B cell (primary cell): ENCODE results near the gene GPR83.

Experiments
- EZH2 ChIP-seq: IDR thresholded peaks from 2 replicates; pipeline ENCODE4 v1.6.1; 2012; ENCODE audit warnings: borderline replicate concordance, low read depth, mild to moderate bottlenecking, moderate library complexity, low read length; ENCODE audit not compliant: insufficient read depth, poor library complexity, severe bottlenecking
- TF ChIP-seq, protein P1 (sequence below): fragments of 200-600 bp; IDR thresholded peaks from one replicate; pipeline ENCODE4 v1.8.0; 2022; ENCODE audit warnings: antibody characterized with exemption, mild to moderate bottlenecking

GRCh38 chr11:94400839-94401772 is at the start of gene GPR83:
- TF ChIP-seq, protein P1, sequence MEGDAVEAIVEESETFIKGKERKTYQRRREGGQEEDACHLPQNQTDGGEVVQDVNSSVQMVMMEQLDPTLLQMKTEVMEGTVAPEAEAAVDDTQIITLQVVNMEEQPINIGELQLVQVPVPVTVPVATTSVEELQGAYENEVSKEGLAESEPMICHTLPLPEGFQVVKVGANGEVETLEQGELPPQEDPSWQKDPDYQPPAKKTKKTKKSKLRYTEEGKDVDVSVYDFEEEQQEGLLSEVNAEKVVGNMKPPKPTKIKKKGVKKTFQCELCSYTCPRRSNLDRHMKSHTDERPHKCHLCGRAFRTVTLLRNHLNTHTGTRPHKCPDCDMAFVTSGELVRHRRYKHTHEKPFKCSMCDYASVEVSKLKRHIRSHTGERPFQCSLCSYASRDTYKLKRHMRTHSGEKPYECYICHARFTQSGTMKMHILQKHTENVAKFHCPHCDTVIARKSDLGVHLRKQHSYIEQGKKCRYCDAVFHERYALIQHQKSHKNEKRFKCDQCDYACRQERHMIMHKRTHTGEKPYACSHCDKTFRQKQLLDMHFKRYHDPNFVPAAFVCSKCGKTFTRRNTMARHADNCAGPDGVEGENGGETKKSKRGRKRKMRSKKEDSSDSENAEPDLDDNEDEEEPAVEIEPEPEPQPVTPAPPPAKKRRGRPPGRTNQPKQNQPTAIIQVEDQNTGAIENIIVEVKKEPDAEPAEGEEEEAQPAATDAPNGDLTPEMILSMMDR = no peak
- no peak for TF ChIP-seq EZH2
